KMS-11 (cell line): ENCODE data around the gene ZNF516.

ENCODE experiments used
- H2AFZ ChIP-seq: fragments of 200-600 bp; sonication (generic); 2 replicates; pipeline ENCODE4 v1.6.1; 2016; ENCODE audit warnings: antibody characterized with exemption, mixed run types, low read depth
- H3K27ac ChIP-seq: fragments of 200-600 bp; sonication (generic); 2 replicates; pipeline ENCODE4 v1.6.1; 2016; ENCODE audit warnings: mild to moderate bottlenecking, mixed run types
- H3K27me3 ChIP-seq: fragments of 200-600 bp; sonication (generic); 2 replicates; pipeline ENCODE4 v1.6.1; 2017; ENCODE audit warnings: mild to moderate bottlenecking, low read depth, mixed run types, moderate library complexity; ENCODE audit not compliant: insufficient read depth
- H3K36me3 ChIP-seq: fragments of 200-600 bp; sonication (generic); 2 replicates; pipeline ENCODE4 v1.6.1; 2017; ENCODE audit warnings: mild to moderate bottlenecking, mixed run types; ENCODE audit not compliant: insufficient read depth
- H3K4me1 ChIP-seq: fragments of 200-600 bp; sonication (generic); 2 replicates; pipeline ENCODE4 v1.6.1; 2016; ENCODE audit warnings: mild to moderate bottlenecking, low read depth, mixed run types; ENCODE audit not compliant: poor library complexity, severe bottlenecking
- H3K4me2 ChIP-seq: fragments of 200-600 bp; sonication (generic); 2 replicates; pipeline ENCODE4 v1.7.0; 2016; ENCODE audit warnings: mild to moderate bottlenecking, mixed run types
- H3K4me3 ChIP-seq: fragments of 200-600 bp; sonication (generic); IDR thresholded peaks from 2 replicates; pipeline ENCODE4 v1.6.1; 2017; ENCODE audit warnings: low read depth, low read length, mixed read lengths; ENCODE audit not compliant: insufficient read depth
- H3K79me2 ChIP-seq: fragments of 200-600 bp; sonication (generic); 2 replicates; pipeline ENCODE4 v1.6.1; 2016; ENCODE audit warnings: low read depth, mixed run types; ENCODE audit not compliant: insufficient read depth
- H3K9ac ChIP-seq: fragments of 200-600 bp; sonication (generic); 2 replicates; pipeline ENCODE4 v1.6.1; 2016; ENCODE audit warnings: mild to moderate bottlenecking, mixed run types
- H4K20me1 ChIP-seq: fragments of 200-600 bp; sonication (generic); 2 replicates; pipeline ENCODE4 v1.6.1; 2016; ENCODE audit warnings: mild to moderate bottlenecking, mixed run types; ENCODE audit not compliant: insufficient read depth
- TF ChIP-seq, protein P1 (sequence below): fragments of 200-600 bp; sonication (generic); conservative IDR thresholded peaks from 2 replicates; pipeline ENCODE4 v1.6.1; 2017; ENCODE audit warnings: low read depth, mild to moderate bottlenecking, antibody characterized with exemption, low read length, moderate library complexity, mixed read lengths

Gene ZNF516

DNA sequence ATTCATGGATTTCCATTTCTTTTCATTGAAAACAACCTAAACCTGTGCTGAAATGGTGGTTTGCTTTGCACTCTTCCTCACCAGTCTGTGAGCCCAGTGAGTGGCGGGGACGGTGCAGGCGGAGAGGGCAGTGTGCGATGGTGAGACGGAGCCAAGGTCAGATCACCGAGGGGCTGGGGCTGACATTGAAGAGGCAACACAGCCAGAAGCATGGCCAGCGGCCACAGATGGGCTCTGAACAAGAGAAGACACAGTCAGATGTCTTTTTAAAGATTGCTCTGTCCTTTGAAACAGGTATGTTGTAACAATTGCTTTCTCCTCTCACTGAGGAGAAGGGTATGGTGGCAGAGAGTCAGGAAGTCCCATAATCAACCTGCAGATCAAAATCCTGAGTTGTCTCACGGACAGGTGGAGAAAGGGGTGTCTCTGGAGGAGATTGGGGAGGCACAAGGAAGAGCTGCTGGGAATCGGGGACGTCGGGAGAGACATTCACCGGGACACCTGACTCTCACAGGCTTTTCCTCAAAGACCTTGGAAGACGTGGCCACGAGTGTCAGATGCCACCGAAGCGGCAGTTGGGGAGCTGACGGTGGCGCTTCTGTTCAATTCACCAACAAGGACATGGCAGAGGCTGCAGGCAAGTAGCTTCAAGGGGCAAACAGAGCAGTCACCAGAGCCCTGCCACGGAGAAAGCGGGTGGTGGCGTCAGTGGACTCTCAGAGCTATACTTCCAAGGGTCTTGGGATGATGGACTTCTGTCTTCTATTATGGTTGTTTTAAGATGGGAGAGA lies 12.1 kb upstream of the ZNF516 start:
- Histone ChIP-seq H3K4me2 (no peak overlapping the region), H3K36me3 (no peaks in the 10 kb centered on the region), H3K27ac (no peak overlapping the region), H3K9ac (no peak overlapping the region), H3K4me3 (no peak overlapping the region), H2AFZ (no peak overlapping the region), H3K79me2 (no peaks in the 10 kb centered on the region), H3K4me1 (no peaks in the 10 kb centered on the region), H3K27me3 (no peaks in the 10 kb centered on the region), H4K20me1 (no peaks in the 10 kb centered on the region)
- TF ChIP-seq, protein P1, sequence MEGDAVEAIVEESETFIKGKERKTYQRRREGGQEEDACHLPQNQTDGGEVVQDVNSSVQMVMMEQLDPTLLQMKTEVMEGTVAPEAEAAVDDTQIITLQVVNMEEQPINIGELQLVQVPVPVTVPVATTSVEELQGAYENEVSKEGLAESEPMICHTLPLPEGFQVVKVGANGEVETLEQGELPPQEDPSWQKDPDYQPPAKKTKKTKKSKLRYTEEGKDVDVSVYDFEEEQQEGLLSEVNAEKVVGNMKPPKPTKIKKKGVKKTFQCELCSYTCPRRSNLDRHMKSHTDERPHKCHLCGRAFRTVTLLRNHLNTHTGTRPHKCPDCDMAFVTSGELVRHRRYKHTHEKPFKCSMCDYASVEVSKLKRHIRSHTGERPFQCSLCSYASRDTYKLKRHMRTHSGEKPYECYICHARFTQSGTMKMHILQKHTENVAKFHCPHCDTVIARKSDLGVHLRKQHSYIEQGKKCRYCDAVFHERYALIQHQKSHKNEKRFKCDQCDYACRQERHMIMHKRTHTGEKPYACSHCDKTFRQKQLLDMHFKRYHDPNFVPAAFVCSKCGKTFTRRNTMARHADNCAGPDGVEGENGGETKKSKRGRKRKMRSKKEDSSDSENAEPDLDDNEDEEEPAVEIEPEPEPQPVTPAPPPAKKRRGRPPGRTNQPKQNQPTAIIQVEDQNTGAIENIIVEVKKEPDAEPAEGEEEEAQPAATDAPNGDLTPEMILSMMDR, result no peak

DNA sequence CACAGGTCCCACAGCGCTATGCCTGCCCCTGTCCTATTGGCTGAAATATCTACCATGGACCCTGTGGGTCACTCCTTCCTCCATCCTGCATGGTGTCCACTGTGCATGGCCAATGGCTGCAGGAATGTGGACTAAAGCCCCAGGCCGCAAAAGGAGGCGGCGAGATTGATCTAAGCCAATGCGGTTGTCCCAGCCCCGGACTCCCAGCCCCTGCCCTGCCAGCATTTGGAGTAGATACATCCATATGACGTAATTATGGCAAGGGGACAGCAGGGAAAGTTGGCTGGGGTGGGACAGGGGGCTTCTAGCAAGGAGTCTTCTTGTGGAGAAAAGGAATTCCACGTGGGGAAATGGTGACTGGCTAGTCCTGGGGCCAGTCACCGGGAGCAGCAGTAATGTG lies 11.4 kb upstream of the ZNF516 start:
- Histone ChIP-seq H3K4me1 (no peaks in the 10 kb centered on the region), H3K27me3 (no peaks in the 10 kb centered on the region), H3K9ac (no peak overlapping the region), H2AFZ (no peak overlapping the region), H4K20me1 (no peaks in the 10 kb centered on the region), H3K4me3 (no peak overlapping the region), H3K4me2 (no peak overlapping the region), H3K36me3 (no peaks in the 10 kb centered on the region), H3K27ac (no peak overlapping the region), H3K79me2 (no peaks in the 10 kb centered on the region)
- TF ChIP-seq, protein P1, result no peak

DNA sequence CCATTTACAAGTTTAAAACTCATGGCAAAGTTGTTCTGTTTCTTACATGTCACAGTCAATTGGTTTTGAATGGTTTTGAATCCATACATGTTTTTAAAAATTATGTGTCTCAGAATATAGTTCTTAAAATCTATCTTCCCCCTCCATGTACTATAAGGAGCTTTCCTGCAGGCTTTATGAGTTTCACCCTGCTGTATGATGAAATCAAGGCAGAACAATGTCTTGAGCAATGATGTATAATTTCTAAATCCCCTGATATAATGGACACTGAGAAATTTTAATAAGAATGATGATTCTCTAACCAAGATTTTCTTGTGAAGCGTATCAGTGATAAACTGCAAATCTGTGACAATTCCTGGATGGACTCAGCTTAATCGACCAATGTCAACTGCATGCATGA lies 10.6 kb upstream of the ZNF516 start:
- H3K36me3 ChIP-seq, result no peaks in the 10 kb centered on the region
- no peak overlapping the region for H3K4me3 ChIP-seq
- no peaks in the 10 kb centered on the region for H3K4me1 ChIP-seq
- TF ChIP-seq, protein P1, result no peak
- H3K27me3 ChIP-seq, result no peaks in the 10 kb centered on the region
- H3K9ac ChIP-seq, result no peak overlapping the region
- no peak overlapping the region for H3K4me2 ChIP-seq
- no peak overlapping the region for H2AFZ ChIP-seq
- H3K79me2 ChIP-seq, result no peaks in the 10 kb centered on the region
- H3K27ac ChIP-seq, result no peak overlapping the region
- H4K20me1 ChIP-seq, result no peaks in the 10 kb centered on the region

DNA sequence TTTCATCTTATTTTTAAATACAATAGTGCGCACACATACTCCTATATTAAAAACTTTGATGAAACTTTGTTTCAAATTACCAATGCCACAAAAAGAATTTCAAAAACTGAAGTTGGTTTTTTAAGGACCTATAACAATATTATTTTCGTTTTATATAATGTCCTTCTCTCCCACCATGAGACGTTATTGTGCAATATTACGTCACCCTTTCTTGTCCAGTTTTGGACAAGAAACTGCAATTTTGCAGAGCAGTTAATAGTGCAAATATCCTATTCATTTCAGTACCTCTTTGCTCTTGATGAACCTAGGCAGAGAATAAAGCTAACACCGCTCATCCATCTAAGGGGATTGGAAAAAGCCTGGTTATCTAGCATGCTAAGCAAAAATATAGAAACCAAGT lies 9.7 kb upstream of the ZNF516 start:
- Histone ChIP-seq H3K4me2 (no peak overlapping the region), H3K9ac (no peak overlapping the region), H2AFZ (no peak overlapping the region), H3K79me2 (no peaks in the 10 kb centered on the region), H3K4me1 (no peaks in the 10 kb centered on the region), H3K27ac (no peak overlapping the region), H3K4me3 (no peak overlapping the region), H4K20me1 (no peaks in the 10 kb centered on the region), H3K27me3 (no peaks in the 10 kb centered on the region), H3K36me3 (no peaks in the 10 kb centered on the region)
- TF ChIP-seq, protein P1, result no peak
